ENCODE results near the gene CABYR. TPM values are rescaled to one million over a fixed set of nuclear protein-coding genes. Genes with fewer than 3 reads are reported as not detected.

Gene CABYR
- total and polyA plus RNA-seq, 2 of the 8 experiments (the other 6 are each of a cell fraction or from before 2014, with no cell fraction given) = 14.5 to 18.8 TPM

DNA sequence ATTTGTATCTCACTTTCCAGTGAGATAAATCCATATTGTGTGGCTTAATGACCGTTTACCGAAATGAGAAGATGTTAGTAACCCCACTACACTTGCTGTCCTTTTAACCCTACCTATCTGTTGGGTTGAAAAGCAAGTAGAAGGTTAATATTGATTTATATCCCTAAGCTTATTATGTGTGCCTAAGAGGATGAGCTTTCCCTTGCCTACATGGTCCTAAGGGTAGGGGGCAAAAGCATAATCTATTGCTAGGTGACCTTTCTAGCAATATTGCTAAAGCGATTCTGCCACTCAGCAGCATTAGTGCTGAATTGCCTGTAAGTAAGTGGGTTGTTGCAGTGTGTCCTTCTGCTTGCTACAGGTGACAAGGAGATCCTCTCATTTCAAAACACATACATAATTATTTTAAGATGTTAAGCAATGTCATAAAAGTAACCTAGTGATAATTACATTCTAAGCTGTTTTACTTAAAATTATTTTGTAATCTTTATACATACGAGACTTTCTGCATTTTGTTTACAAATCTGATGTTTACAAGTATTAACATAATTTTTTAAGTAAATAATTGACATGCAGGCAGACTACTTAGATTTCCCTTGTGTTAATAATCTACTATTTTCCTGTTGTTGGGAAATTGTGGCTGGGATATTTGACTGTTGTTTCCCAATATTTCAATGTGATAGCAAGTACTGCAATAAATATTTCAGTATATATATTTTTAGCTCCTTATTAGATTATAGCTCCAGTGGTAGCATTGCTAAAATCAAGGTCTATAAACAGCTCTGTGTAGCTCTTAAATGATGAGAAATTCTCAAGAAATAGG lies 49.1 kb upstream of the CABYR start (continued):
- TF ChIP-seq, protein P1, sequence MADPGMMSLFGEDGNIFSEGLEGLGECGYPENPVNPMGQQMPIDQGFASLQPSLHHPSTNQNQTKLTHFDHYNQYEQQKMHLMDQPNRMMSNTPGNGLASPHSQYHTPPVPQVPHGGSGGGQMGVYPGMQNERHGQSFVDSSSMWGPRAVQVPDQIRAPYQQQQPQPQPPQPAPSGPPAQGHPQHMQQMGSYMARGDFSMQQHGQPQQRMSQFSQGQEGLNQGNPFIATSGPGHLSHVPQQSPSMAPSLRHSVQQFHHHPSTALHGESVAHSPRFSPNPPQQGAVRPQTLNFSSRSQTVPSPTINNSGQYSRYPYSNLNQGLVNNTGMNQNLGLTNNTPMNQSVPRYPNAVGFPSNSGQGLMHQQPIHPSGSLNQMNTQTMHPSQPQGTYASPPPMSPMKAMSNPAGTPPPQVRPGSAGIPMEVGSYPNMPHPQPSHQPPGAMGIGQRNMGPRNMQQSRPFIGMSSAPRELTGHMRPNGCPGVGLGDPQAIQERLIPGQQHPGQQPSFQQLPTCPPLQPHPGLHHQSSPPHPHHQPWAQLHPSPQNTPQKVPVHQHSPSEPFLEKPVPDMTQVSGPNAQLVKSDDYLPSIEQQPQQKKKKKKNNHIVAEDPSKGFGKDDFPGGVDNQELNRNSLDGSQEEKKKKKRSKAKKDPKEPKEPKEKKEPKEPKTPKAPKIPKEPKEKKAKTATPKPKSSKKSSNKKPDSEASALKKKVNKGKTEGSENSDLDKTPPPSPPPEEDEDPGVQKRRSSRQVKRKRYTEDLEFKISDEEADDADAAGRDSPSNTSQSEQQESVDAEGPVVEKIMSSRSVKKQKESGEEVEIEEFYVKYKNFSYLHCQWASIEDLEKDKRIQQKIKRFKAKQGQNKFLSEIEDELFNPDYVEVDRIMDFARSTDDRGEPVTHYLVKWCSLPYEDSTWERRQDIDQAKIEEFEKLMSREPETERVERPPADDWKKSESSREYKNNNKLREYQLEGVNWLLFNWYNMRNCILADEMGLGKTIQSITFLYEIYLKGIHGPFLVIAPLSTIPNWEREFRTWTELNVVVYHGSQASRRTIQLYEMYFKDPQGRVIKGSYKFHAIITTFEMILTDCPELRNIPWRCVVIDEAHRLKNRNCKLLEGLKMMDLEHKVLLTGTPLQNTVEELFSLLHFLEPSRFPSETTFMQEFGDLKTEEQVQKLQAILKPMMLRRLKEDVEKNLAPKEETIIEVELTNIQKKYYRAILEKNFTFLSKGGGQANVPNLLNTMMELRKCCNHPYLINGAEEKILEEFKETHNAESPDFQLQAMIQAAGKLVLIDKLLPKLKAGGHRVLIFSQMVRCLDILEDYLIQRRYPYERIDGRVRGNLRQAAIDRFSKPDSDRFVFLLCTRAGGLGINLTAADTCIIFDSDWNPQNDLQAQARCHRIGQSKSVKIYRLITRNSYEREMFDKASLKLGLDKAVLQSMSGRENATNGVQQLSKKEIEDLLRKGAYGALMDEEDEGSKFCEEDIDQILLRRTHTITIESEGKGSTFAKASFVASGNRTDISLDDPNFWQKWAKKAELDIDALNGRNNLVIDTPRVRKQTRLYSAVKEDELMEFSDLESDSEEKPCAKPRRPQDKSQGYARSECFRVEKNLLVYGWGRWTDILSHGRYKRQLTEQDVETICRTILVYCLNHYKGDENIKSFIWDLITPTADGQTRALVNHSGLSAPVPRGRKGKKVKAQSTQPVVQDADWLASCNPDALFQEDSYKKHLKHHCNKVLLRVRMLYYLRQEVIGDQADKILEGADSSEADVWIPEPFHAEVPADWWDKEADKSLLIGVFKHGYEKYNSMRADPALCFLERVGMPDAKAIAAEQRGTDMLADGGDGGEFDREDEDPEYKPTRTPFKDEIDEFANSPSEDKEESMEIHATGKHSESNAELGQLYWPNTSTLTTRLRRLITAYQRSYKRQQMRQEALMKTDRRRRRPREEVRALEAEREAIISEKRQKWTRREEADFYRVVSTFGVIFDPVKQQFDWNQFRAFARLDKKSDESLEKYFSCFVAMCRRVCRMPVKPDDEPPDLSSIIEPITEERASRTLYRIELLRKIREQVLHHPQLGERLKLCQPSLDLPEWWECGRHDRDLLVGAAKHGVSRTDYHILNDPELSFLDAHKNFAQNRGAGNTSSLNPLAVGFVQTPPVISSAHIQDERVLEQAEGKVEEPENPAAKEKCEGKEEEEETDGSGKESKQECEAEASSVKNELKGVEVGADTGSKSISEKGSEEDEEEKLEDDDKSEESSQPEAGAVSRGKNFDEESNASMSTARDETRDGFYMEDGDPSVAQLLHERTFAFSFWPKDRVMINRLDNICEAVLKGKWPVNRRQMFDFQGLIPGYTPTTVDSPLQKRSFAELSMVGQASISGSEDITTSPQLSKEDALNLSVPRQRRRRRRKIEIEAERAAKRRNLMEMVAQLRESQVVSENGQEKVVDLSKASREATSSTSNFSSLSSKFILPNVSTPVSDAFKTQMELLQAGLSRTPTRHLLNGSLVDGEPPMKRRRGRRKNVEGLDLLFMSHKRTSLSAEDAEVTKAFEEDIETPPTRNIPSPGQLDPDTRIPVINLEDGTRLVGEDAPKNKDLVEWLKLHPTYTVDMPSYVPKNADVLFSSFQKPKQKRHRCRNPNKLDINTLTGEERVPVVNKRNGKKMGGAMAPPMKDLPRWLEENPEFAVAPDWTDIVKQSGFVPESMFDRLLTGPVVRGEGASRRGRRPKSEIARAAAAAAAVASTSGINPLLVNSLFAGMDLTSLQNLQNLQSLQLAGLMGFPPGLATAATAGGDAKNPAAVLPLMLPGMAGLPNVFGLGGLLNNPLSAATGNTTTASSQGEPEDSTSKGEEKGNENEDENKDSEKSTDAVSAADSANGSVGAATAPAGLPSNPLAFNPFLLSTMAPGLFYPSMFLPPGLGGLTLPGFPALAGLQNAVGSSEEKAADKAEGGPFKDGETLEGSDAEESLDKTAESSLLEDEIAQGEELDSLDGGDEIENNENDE (IDR thresholded peaks at IDR 0.05; ENCODE audit: insufficient replicate concordance, low read length) = no peak
- TF ChIP-seq HDAC6 (IDR thresholded peaks at IDR 0.05; ENCODE audit: low read depth, low read length) = no peak
- no peak for TF ChIP-seq POU5F1 (IDR thresholded peaks at IDR 0.05; ENCODE audit: low read depth, low read length)
- TF ChIP-seq, protein P2, sequence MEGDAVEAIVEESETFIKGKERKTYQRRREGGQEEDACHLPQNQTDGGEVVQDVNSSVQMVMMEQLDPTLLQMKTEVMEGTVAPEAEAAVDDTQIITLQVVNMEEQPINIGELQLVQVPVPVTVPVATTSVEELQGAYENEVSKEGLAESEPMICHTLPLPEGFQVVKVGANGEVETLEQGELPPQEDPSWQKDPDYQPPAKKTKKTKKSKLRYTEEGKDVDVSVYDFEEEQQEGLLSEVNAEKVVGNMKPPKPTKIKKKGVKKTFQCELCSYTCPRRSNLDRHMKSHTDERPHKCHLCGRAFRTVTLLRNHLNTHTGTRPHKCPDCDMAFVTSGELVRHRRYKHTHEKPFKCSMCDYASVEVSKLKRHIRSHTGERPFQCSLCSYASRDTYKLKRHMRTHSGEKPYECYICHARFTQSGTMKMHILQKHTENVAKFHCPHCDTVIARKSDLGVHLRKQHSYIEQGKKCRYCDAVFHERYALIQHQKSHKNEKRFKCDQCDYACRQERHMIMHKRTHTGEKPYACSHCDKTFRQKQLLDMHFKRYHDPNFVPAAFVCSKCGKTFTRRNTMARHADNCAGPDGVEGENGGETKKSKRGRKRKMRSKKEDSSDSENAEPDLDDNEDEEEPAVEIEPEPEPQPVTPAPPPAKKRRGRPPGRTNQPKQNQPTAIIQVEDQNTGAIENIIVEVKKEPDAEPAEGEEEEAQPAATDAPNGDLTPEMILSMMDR (IDR thresholded peaks at IDR 0.05; ENCODE audit: control extremely low read depth in 1 of 3, insufficient read depth in 1 of 3, low read depth in 1 of 3, low read length in 3 of 3) = no peak
- no peak for TF ChIP-seq BRCA1 (IDR thresholded peaks at IDR 0.05; ENCODE audit: low read depth, low read length)
- TF ChIP-seq, protein P3, sequence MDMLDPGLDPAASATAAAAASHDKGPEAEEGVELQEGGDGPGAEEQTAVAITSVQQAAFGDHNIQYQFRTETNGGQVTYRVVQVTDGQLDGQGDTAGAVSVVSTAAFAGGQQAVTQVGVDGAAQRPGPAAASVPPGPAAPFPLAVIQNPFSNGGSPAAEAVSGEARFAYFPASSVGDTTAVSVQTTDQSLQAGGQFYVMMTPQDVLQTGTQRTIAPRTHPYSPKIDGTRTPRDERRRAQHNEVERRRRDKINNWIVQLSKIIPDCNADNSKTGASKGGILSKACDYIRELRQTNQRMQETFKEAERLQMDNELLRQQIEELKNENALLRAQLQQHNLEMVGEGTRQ (IDR thresholded peaks at IDR 0.05; ENCODE audit: low read length) = no peak

All from H1 (cell line).